Embryonic facial prominence (tissue), 1 donor: Measurements from ENCODE around the gene MSL1.

Experiments
- DNase-seq: peaks from one replicate; pipeline ENCODE4 v3.0.0-alpha.2; 2016; ENCODE audit errors: extremely low spot score

The MSL1 gene

DNA sequence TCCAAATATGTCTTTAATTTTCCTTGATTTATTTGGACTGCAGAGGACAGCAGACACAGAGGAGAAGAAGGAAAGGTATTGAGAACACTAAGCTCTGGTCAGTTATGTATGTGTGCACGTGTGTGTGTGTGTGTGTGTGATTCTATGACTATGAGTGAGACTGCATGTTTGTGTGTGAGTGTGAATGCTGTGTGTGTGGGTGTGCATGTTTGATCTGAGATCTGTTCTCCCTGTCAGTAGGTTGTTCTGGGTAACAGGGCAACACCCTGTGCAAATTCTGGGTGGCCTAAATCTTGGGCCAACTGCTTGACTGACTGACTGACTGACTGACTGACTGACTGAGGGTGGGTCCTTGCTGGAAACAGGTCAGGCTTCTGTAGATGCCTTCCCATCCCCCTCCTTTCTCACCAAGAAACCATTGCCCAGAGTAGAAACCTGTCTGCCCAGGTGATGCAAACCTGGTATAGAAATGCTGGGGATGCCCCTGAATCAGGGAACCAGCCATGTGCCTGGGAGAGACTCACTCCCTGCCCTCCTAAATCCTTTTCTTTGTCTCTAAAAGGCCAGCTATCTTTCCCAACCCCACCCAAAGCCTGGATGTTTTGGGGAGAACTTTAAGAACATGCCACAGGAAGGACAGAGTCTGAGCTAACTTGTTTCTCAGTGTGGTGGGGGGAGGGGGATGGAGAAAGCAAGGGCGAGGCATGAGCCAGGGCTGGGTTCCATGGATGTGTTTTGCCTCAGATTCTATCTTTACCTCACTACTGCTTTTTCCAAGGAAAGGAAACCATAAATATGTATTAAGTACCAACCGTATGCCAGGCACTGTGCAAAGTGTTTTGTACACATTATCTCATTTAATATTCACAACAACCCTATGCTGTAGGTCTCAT, 16.9 kb upstream of the MSL1 start:
- no peak for DNase-seq

- no peak for DNase-seq
Measured at GRCh38 chr17:40105861-40106759, 15.7 kb upstream of the MSL1 start.

GRCh38 chr17:40106760-40107521, 14.8 kb upstream of the MSL1 start:
- DNase-seq, result no peak

- DNase-seq, result no peak
Measured at GRCh38 chr17:40107522-40108174, 14.1 kb upstream of the MSL1 start.

- no peak for DNase-seq
Measured at GRCh38 chr17:40108970-40109824, 12.6 kb upstream of the MSL1 start.

DNA sequence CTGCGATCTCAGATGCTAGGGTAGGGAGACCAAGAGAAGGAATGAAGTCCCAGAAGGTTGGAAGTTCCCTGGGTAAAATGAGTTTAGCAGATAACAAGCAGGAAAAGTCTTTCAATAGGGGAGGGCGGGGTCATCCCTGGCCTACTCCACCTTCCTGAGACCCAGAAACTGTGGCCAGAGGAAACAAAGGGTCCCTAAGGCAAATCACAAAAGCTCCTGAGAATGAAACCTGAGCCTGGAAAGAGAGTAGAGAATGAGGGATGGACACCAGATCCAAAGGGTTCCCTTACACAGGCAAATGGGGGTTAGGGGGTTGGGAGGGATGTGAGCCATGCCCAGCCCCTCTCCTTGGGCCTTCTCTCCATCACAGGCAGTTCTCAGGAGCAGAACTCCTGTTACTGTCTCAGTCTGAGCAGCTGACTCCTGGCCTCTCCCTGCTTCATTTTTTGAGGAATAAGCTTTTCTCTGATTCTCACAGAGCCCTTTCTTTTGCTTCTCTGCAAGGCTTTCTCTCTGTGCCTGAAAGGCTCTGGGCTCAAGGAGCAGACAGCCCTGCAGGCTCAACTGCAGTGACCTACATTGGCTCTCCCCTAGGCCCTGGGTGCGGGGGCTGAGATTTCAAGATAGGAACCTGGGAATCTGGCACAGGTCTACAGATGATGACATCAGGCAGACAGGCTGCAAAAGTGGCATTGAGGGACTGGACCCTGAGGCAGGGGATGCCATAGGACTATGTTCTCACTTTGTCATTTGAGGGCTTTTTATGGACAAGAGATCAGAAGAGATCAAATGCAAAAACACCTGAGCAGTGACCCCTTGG, 11.5 kb upstream of the MSL1 start:
- no peak for DNase-seq

DNA sequence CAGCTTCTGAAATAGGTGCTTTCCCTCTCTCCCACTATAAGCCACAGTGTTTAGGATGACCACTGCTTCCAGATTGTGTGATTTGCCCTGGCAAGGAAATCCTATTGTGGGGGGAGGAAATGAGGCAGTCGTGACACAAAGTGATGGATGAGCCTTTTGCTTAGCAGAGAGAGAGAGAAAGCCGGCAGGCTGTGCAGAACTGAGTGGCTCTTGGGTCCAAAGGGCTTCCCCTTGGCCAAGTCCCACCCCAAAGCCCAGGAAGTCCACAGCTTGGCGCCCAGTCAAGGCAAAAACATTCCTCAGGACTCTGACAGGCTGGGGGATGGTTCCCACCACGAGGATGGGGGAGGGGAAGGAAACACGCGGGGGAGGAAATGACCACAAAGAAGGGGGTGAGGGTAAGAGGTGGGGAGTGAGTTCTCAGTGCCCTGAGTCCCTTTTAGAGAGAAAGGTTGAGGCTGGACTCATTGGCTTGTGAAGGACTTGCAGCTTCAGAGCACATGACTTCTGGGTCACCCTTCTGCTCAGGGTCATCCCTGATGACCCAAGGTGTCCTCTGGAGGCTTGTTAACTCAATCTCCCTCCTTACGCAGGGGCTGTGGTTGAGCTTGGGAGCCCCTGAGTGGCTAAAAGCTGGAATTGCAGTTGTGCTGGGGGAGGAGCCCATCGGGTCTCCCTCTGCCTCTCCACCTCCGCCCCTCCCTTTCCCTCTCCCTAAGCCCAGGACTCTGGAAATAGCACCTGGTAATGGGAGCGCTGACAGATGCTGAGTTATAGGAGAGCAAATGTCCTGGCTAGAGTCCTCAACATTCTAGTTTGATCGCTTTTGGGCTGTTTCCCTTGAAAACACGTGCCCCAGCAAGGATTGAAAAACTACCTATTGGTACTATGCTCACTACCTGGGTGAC, 10.3 kb upstream of the MSL1 start:
- DNase-seq, result peak; percentile 69

GRCh38 chr17:40112191-40112711, 9.5 kb upstream of the MSL1 start:
- no peak for DNase-seq

DNA sequence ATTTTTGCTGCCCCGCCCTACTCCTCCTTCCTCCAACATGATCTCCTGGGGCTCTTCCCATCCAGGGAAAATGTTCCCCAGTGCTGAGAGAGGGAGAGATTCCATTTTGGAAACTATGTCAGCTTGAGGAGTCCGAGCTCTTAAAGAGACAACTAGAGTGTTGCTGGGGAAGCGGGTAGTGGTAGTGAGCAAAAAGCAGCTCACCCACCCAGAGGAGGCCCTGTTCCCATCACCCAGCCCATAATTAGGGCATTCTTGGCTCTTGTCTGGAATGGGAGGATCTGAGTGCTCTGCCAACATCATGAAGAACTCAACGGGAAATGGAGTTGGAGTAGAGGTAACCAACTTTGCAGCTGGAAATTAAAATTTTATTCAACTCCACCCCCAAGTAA, 9.1 kb upstream of the MSL1 start:
- no peak for DNase-seq

GRCh38 chr17:40113110-40113906, 8.5 kb upstream of the MSL1 start:
- peak; percentile 96 for DNase-seq

DNA sequence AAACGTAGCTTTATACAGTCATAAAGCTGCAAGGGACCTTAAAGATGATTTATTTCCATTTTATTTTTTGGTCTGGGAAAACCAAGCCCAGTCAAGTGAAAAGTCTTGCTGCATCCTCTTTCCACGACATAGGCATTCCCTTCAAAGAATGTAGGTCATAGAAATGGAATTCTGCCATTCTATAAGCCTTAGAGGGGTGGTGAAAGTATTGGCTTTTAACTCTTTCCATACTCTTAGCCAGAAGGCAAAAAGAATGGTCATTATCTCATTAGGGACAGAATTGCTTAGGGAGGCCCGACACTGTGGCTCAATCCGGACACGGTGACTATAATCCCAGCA, 7.9 kb upstream of the MSL1 start:
- DNase-seq, result no peak

- no peak for DNase-seq
Measured at GRCh38 chr17:40115101-40115436, 6.7 kb upstream of the MSL1 start.

DNA sequence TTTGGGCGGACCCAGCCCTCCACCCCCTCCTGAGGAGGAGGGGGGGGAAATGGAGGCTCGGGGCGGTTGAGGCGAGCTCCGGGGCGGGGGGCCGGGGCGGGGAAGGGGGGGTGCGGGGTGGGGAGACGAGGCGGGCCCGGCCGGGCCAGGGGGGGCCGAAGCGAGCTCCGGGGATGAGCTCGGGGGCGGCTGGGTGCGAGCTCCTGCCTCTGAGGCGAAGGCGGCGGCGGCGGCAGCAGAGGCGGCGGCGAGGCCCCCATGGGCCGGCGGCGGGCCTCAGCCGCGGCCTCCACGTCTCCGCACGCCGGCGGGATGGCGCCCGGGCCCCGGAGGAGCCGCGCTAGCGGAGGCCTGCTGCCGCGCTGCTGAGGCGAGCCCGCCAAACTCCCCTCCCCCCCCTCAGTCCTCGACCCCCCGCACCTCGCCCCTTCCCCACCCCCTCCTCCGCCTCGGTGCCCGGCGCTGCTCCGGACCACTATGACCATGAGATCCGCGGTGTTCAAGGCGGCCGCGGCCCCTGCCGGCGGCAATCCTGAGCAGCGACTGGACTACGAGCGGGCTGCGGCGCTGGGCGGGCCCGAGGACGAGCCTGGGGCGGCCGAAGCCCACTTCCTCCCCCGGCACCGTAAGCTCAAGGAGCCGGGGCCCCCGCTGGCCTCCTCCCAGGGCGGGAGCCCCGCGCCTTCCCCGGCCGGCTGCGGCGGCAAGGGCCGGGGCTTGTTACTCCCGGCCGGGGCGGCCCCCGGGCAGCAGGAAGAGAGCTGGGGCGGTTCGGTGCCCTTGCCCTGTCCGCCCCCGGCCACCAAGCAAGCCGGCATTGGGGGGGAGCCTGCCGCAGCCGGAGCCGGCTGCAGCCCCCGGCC, 596 bp downstream of the MSL1 start:
- DNase-seq, result no peak

- no peak for DNase-seq
Measured at GRCh38 chr17:40122999-40123810, 1.4 kb downstream of the MSL1 start.

GRCh38 chr17:40123811-40124114, 2.0 kb downstream of the MSL1 start:
- no peak for DNase-seq
